GM03348 (cell line): ENCODE measurements around the gene ARHGDIA.
A peak's percentile ranks its signal among the peaks of the same experiment; 100 is the strongest.

ENCODE experiments used
- DNase-seq: peaks from one replicate; pipeline ENCODE4 v3.0.0; 2012; ENCODE audit warnings: low spot score

Gene ARHGDIA

GRCh38 chr17:81863833-81864768 lies 7.0 kb downstream of the ARHGDIA start:
- no peak for DNase-seq

DNA sequence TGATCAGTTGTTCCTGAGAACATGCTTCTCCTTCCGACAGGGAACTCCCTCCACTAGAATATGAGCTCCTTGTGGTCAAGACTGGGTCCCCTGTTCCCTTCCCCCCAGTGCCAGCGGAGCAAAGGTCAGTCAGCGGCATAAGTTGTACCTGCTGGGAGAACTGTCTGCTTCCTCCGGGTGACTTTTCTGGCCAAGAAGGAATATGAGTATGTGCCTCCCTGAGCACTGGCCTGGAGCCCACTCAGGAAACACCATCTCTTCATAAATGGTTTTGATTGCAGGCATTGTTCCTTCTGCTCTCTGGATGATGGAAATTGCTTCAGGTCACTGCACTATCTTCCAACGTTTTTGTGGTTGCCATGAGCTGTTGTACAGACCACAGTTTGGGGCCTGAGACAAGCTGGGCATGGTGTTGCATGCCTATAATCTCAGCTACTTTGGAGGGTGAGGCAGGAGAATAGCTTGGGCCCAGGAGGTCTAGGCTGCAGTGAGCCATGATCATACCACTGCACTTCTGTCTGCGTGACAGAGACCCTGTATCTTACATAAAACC lies 7.9 kb downstream of the ARHGDIA start:
- no peak for DNase-seq

GRCh38 chr17:81860756-81861568 lies 10.2 kb downstream of the ARHGDIA start:
- DNase-seq, result peak; percentile 100

- DNase-seq, result peak; percentile 36
Measured at GRCh38 chr17:81859906-81860755, 11.0 kb downstream of the ARHGDIA start, which contains the start of gene P4HB. Gene P4HB, minus strand, starts transcription at chr17:81860535. Its CDS starts 64 bp downstream, at chr17:81860471.

- DNase-seq, result no peak
Measured at GRCh38 chr17:81858967-81859905, 11.9 kb downstream of the ARHGDIA start.

- no peak for DNase-seq
Measured at GRCh38 chr17:81858170-81858966, 12.8 kb downstream of the ARHGDIA start.

DNA sequence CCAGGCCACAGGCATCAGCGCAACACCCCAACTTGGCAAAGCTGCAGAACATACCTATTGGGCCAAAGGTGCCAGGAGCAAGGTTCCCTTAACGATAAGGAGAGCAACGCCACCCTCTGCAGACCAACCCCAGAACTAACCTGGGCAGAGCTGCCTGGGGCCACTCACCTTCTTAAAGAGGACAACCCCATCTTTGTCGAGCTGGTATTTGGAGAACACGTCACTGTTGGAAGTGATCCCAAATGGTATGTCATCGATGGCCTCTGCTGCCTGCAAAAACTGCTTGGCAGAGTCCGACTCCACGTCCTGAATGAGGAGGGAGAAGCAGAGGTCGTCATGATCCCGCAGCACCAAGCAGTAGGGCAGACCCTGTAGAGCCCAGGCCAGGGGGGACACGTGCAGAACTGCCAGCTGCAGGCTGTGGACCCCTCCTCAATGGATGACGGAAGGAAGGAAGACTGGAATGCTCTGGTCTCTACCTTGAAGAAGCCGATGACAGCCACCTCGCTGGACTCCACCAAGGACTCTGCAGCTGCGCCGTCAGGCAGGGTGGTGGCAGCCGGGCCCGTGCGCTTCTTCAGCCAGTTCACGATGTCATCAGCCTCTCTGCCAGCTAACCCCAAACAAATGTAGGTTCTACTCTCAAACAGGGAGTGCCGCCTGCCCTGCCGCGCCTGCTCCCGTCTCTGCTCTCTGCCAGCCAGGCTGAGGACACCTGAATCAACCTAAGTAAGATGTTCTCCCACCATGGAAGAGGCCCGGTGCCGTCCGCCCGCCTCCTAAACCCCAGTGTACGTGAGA lies 16.0 kb downstream of the ARHGDIA start:
- DNase-seq, result no peak

GRCh38 chr17:81852237-81852636 lies 18.9 kb downstream of the ARHGDIA start:
- no peak for DNase-seq

- DNase-seq, result no peak
Measured at GRCh38 chr17:81851423-81851822, 19.7 kb downstream of the ARHGDIA start.

DNA sequence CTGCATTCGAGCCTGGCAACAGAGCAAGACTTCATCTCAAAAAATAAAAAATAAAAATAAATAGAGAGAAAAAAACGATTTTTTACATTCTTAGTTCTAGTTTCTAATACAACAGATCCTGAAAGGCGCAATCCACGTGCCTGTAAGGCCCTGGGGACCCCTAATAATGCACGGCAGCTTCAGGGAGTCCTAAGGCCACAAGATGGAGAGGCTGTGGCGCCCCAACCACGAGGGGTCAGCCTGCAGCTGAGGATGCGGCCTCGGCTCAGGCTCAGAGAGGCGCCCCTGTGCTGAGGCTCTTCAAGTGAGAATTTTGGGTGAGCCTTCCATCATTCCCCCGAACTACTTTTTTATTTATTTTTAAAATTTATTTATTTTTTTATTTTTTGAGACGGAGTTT lies 21.7 kb downstream of the ARHGDIA start:
- no peak for DNase-seq

GRCh38 chr17:81846743-81847689 lies 24.1 kb downstream of the ARHGDIA start:
- DNase-seq, result no peak

- DNase-seq, result no peak
Measured at GRCh38 chr17:81845881-81846742, 25.0 kb downstream of the ARHGDIA start.

- no peak for DNase-seq
Measured at GRCh38 chr17:81845361-81845760, 25.8 kb downstream of the ARHGDIA start.

DNA sequence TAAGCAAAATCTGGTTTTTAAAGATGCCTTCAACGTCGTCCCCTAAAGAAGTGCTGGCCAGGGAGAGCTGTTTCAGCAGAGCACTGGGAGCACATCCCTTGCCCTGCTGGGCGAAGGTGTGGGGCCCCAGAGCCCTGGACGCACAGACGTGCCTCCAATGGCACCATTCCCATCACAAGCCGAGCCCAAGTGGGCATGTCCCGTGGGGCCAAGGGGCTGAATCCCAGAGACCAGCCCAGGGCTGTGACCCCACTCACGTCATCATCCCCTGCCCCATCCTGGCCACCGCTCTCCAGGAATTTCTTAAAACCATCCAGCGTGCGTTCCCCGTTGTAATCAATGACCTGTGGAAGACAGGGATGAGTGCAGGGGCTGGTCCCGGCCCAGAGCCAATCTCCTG lies 26.2 kb downstream of the ARHGDIA start:
- DNase-seq, result no peak

GRCh38 chr17:81844327-81844851 lies 26.7 kb downstream of the ARHGDIA start:
- DNase-seq, result no peak

DNA sequence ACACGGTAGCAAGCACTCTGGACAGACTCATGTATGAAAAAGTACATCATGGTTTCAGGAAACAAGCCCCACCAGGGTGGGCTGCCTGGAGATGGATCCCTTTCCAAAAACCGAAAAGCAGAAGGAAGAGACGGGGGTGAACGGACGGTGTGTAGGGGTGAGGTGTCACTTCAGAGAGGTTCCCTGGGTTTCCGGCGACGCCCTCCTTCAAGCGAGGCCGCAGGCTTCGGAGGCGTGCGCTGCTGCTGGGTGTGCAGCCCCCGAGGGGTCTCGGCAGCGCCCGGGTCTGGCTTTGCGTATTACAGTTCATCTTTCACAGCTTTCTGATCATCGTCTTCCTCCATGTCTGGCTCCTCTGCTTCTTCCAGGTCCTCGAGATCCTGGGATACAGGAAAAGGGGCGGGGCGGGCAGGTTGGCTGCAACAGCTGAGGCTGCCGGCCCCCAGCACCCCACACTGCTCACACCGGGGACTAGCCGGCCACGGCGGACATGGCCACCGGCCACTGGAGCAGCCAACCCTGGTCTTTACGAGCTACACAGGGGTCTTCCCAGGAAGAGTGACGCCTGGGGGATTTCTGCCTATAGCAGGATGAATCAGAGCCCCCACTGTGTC lies 27.3 kb downstream of the ARHGDIA start:
- DNase-seq, result no peak
